ENCODE measurements around the gene VSIR.

DNA sequence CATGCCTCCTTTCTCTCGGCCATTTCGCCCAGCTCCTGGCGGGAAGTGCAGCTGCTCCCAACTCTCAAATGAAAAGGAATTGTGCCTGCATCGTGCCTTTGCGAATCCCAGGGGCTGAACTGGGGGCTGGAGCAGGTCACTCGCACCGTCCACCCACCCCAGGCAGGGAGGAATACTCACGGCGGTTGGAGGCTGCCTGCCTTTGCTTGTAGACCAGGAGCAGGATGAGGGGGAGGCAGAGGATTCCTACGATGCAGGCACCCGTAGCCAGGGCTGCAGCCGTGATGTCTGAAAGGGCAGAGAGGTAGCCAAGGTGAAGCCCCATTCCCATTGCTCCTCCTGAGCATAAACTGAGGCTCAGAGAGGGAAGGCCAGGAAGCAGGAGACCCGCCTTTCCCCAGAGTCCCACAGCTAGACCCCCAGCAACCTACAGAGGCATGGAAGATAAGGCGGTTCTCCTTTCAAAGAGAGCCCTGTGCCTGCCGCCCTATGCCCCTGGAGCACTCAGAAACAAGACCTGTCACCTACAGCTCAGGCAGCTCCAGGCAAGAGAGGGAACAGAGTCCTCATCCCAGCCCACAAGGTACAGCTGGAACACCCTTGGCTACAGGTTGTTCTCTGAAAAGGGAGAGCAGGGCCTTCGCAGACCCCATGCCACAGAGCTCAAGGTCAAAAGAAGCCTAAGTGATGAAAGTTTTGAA lies 18.0 kb downstream of the VSIR start:
- TF ChIP-seq, protein P1, sequence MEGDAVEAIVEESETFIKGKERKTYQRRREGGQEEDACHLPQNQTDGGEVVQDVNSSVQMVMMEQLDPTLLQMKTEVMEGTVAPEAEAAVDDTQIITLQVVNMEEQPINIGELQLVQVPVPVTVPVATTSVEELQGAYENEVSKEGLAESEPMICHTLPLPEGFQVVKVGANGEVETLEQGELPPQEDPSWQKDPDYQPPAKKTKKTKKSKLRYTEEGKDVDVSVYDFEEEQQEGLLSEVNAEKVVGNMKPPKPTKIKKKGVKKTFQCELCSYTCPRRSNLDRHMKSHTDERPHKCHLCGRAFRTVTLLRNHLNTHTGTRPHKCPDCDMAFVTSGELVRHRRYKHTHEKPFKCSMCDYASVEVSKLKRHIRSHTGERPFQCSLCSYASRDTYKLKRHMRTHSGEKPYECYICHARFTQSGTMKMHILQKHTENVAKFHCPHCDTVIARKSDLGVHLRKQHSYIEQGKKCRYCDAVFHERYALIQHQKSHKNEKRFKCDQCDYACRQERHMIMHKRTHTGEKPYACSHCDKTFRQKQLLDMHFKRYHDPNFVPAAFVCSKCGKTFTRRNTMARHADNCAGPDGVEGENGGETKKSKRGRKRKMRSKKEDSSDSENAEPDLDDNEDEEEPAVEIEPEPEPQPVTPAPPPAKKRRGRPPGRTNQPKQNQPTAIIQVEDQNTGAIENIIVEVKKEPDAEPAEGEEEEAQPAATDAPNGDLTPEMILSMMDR (IDR thresholded peaks at IDR 0.05) = no peak
- TF ChIP-seq POLR2A (IDR thresholded peaks at IDR 0.05) = no peak
- TF ChIP-seq EP300 (IDR thresholded peaks at IDR 0.05; ENCODE audit: low read depth) = no peak
- no peak for TF ChIP-seq POLR2AphosphoS5 (IDR thresholded peaks at IDR 0.05)

Data from transverse colon (tissue), 4 donors.